ENCODE measurements around the gene CDH22. TPM values are rescaled to one million over a fixed set of nuclear protein-coding genes. Genes with fewer than 3 reads are reported as not detected.

Gene CDH22
- total RNA-seq, 1 donor from 2014 or later = 0.09 TPM

GRCh38 chr20:46172455-46172854 lies 135.8 kb downstream of the CDH22 start:
- no peak for DNase-seq (ENCODE audit: low spot score)

GRCh38 chr20:46171909-46172308 lies 136.4 kb downstream of the CDH22 start:
- no peak for DNase-seq (ENCODE audit: low spot score)

DNA sequence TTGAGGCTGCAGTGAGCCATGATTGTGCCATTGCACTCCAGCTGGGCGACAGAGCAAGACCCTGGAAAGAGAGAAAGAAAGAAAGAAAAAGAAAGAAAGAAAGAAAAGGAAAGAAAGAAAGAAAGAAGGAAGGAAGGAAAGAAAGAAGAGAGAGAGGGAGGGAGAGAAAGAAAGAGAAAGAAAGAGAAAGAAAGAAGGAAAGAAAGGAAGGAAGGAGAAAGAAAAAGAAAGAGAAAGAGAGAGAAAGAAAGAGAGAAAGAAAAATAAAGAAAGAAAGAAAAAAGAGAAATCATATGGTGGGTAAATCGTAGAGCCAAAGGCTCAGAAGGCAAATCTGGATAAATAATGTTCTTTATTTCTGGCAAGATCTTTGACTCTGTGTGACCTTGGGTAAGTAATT lies 136.8 kb downstream of the CDH22 start:
- no peak for DNase-seq (ENCODE audit: low spot score)

DNA sequence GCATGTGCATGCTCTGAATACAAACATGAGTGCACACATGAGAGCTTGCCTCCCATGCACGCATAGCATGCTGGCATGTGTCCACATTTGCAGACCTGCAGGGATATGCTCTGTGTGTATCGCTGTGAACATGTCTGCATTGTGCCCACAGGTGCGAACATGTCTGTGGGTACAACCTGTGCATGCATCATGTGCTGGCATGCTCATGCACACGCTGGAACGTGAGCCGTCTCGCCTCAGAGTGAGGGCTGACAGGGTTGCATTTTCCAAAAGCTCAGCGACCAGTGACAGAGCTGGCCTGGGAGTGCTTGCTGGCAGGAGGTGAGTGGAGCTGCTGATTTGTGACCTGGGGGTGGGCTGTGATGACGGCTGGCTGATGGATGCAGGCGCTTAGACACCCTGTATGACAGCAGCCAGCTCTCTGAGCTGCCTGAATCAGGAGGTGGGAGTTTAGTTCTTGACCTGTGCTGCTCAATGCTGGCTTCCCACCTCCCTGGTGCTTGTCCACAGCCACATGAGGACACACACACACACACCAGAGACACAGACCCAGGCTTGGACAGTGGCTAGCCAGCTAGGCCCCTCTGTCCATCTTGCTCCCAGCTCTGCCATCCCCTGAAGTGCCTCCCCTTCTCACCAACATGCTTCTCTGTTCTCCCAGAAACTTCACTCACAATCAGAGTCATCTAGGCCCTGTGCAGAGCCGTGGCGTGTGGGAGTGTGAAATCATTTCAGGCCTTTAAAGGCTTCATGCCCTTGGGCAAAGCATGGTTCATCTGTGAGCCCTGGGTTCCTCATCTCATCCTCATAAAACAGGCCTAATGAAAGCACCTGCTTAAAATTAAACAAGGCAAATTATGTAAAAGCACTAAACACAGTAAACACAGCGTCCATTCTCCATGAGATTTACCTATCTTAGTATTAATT lies 138.8 kb downstream of the CDH22 start:
- no peak for DNase-seq (ENCODE audit: low spot score)

DNA sequence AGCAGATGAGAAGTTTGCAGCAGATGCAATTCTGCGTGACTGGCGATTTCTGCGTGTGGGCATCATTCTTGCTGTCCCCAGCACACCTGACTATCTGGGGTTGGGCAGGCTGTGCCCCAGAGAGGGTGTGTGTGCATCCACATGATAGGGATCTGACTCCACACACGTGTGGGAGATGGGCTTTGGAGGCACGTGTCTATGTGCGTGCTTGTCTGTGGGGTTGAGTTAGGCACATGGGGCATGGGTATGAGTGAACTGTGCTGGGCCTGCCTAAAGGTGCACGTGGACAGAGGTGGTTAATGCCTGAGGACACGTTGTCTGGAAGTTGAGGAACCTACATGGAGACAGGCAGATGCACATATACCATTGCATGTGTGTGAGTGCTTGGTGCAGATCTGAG lies 139.9 kb downstream of the CDH22 start:
- no peak for DNase-seq (ENCODE audit: low spot score)

GRCh38 chr20:46167080-46167479 lies 141.2 kb downstream of the CDH22 start:
- DNase-seq (ENCODE audit: low spot score) = no peak

GRCh38 chr20:46164254-46164653 lies 144.0 kb downstream of the CDH22 start:
- no peak for DNase-seq (ENCODE audit: low spot score)

GRCh38 chr20:46161921-46162320 lies 146.4 kb downstream of the CDH22 start:
- DNase-seq (ENCODE audit: low spot score) = no peak

DNA sequence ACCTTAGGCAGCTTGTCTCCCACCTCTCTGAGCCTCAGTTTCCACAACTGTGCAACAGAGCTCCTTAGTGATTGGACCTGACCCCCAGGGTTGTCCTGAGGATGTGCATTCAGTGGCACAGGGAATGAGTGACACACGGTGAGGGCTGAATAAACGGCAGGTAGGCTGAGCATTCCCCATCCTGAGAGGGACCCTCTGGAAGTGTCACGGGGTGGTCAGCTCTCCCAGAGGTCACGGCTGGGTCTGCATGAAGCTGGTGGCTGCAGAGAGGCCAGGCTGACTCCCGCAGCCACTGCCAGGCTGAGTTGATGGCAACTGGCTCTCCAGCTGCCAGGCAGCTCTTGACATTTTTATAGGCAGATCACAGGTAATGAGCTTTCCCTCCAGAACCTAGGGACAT lies 147.6 kb downstream of the CDH22 start:
- DNase-seq (ENCODE audit: low spot score) = no peak

DNA sequence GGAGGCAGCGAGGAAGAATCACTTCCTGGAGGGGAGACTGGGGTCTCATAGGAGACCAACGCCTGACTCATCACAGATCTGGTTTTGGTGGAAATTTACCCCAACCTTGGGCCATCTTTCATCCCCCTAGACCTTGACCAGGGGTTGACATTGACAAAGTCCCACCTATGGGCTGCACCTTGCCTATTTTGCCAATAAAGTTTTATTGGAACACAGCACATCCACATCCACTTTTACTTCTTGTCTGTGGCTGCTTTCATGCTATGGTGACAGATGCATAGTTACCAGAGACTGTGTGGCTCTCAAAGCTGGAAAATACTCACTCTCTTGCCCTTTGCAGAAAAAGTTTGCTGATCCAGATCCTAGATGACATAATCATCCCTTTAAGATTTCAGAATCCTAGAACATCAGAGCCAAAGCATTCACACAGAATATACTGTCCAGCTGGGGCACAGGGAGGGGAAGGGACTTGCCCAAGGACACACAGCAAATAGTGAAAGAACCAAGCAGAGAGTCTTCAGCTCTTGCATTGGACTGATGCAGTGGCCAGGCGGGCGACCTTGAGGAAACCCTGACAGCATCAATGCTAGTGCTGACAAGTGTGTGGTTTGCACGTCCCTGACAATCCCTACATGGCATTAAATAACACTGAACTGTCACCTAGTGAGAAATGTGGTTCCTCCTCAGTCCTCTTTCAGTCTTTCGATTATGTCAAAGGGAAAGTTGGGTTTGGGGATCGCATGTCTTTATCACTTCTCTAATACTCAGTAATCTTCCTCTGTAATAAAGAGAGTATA lies 149.0 kb downstream of the CDH22 start:
- DNase-seq (ENCODE audit: low spot score) = no peak

DNA sequence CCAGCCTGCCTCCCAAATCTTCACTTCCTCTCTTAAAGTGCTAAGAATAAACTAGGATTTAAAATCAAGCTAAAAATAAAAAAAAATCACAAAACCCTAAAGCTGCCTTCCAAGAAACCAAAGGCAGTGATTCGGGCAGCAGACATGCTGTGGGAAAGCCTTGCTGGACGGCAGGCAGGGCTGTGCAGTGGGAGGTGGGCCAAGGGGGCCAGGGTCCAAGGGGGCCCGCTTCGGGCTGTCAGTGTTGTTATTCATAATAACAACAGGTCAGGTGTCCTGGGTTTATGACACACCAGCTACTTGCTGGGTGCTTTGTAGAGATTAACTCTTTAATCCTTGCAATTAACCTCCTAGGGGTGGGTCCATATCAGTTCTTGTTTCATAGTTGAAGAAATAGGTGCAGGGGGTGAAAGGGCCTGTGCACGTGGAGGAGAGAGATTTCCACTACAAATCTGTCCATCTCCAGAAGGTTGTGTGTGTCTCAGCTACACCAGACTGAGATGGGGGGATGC lies 149.8 kb downstream of the CDH22 start:
- no peak for DNase-seq (ENCODE audit: low spot score)

DNA sequence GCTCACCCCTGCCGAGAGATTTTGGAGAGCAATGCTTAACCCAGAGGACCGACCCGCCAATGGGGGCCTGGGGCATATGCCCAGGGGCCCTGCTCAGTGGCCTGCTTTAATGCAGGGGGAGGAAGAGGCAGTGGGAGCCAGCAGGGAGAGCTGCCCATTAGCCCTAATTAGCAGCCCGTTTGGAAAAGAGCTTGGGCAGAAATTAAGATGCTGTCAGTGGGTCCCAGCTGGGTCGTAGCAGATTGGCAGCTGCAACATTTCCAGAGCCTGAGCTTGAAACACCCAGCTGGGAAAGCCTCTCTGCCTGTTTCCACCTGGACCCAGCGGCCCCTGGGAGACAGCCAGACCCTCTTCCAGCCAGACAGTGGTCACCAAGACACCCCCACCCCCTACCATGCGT lies 150.7 kb downstream of the CDH22 start:
- no peak for DNase-seq (ENCODE audit: low spot score)

DNA sequence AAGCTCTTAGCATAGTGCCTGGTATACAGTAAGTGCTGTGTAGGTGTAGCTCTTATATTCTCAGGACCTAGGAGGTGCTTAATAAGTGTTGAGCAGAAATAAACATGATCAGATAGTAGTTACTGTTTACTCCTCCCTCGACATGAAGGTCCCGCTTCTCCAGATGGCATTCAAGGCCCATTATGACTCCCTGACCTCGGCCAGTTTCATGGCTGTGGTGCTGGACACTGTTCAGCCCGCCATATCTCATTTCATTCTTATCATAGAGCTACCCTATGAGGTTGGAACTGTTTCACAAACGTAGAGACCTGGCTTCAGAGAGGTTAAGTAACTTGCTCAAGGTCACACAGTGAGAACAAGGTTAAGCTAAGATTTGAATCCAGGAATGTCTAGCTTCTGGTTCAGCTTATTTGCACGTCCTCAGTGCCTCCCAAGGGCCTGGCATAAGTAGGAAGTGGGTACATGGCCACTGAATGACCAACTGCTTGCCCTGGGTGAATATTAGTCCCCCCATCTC lies 151.2 kb downstream of the CDH22 start:
- no peak for DNase-seq (ENCODE audit: low spot score)

DNA sequence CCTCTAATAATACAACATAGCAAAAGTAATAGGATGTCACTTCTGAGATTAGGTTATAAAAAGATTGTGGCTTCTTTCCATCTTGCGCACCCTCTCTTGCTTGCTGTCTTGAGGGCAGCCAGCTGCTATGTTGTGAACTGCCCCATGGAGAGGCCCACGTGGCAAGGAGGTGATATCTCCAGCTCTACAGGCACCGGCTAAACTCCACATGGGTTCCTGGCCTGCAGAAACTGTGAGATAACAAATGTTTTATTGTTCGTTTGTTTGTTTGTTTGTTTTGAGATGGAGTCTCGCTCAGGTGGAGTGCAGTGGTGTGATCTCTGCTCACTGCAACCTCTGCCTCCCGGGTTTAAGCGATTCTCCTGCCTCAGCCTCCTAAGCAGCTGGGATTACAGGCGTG lies 152.2 kb downstream of the CDH22 start:
- DNase-seq (ENCODE audit: low spot score) = no peak

DNA sequence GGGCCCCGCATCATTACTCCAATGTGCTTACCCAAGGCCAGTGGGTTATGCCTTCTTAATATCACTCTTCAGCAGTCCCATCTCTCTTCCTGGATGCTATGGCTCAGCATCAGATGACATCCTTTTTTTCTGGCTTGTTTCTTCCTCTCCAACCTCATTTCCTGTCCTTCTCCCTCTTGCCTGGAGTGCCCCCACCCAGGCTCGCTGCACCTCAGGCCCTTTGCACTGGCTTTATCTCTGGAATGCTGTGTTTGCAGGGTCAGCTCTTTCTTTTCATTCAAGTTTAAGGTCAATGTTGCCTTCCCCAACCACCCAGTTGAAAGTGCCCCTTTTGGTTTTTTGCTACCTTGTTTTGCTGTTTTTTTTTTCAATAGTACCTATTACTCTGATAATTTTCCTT lies 153.5 kb downstream of the CDH22 start:
- DNase-seq (ENCODE audit: low spot score) = no peak

GRCh38 chr20:46154305-46154704 lies 154.0 kb downstream of the CDH22 start:
- DNase-seq (ENCODE audit: low spot score) = no peak

GRCh38 chr20:46152824-46153586 lies 155.3 kb downstream of the CDH22 start:
- DNase-seq (ENCODE audit: low spot score) = no peak

- DNase-seq (ENCODE audit: low spot score) = no peak
These were observed 156.4 kb downstream of the CDH22 start for GRCh38 chr20:46151936-46152335.

DNA sequence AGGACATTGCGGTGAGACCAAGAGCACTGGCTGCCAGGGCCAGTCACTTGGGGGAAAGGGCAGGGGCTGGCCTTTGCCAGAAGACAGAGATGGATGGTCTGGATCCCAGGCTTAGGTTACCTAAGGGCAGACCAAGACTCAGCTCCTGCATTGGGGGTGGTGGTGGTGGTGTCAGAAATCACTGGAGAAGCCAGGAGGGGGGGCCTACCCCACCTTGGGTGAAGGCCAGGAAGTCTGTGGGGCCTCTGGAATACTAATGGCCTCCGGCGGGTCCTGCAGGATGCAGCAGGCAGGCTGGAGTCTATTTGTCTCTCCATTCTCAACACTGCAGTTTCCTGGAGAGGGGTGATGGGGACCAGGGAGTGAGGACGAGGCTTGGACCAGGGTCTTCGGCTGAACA lies 157.4 kb downstream of the CDH22 start:
- DNase-seq (ENCODE audit: low spot score) = no peak

GRCh38 chr20:46148313-46149208 lies 159.7 kb downstream of the CDH22 start:
- no peak for DNase-seq (ENCODE audit: low spot score)

DNA sequence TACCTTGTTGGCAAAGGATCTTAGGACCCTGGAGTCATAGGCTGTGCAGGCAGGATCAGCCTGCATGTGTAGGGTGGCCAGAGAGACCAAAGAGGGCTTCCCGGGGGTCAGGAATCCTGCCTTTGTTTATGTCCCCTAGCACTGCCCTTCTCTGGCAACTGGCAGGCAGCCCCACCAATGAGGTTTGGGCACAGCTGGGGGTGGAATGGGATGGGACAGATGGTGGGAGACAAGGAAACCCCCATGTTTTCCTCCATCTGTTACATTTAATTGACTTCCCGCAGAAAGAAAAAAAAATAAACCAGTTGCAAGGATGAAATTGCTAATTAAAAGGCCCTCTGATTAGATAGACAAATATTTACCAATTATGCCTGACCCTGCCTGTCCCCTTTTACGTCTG lies 162.6 kb downstream of the CDH22 start:
- DNase-seq (ENCODE audit: low spot score) = no peak

Measured in mucosa of gallbladder (tissue), 1 donor.